Stimulated activated CD8-positive, alpha-beta memory T cell treated with anti-CD3 and anti-CD28 coated beads, Interleukin-2, amount 100 ng/mL, for 48 hours (primary cell): ENCODE data around the gene MN1.

Experiments used
- DNase-seq, 2 donors: peaks; one replicate each; pipeline ENCODE4 v3.0.0-alpha.2; 2020; ENCODE audit warnings: low read depth in 2 of 2

The MN1 gene

DNA sequence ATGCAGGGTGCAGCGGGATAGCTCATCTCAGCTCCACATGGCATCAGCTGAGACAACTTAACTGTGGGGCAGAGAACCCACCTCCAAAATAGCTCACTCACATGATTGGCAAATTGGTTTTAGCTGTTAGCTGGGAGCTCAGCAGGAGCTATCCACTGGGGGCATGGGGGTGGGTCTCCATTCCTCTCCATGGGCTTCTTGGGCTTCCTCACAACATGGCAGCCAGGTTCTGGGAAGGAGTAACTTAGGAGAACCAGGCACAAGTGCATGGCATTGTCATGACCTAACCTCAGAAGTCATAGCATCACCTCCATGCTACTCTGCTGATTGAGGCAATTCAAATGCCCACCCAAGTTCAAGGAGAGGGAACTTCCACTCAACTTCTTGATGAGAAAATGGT, 85.5 kb downstream of the MN1 start:
- DNase-seq = no peak

- DNase-seq = no peak
Observed at GRCh38 chr22:27715106-27715505, 86.5 kb downstream of the MN1 start.

DNA sequence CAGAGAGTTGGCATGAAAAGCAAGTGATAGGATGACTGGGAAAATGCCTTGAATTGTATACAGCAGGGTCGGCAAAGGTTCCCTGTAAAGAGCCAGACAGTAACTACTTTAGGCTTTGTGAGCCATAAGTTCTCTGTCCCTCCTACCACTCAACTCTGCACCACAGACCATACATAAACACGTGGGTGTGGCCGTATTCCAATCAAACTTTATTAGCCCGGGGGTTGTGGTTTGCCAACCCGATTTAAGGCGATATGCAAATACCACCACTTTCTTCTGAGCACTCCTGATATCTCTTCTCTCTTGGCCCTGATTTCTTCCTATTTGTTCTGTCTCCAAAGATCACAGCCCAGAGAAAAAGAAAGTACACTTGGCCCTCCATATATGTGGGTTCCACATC, 87.5 kb downstream of the MN1 start:
- DNase-seq = no peak

DNA sequence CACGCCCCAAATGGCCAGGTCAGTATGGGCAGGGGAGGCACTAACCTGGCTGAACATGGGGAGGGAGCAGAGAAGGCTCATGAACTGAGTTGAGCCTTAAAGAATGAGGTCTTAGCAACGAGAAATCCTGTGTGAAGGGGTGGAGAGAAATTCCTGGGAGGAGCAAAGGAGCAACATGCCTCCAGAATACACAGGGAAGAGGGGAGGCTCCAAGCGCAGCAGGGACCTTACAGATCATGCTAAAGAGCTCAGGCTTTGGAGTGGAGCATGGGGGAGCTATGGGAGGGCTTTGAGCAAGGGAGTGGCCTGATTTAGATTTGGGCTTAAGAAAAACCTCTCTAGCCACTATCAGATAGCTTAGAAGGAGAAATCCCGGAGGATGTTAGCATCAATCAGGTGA, 88.1 kb downstream of the MN1 start:
- no peak for DNase-seq

DNA sequence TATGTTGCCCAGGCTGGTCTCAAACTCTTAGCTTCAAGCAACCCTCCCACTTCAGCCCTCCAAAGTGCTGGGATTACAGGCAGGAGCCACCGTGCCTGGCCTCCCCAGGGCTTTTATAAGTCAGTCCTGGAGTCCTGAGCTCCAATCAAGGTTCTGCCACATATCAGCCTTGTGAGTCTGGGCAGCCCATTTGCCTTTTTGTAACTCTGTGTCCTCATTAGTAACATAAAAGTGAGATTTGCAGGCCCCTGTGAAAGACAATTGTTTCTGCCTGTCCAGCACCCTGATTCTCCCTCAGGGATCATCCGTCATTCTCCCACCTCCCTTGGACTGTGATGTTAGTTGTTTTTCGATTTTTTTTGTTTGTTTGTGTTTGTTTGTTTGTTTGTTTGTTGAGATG, 89.8 kb downstream of the MN1 start:
- DNase-seq = no peak

GRCh38 chr22:27711012-27711411, 90.5 kb downstream of the MN1 start:
- DNase-seq = no peak

DNA sequence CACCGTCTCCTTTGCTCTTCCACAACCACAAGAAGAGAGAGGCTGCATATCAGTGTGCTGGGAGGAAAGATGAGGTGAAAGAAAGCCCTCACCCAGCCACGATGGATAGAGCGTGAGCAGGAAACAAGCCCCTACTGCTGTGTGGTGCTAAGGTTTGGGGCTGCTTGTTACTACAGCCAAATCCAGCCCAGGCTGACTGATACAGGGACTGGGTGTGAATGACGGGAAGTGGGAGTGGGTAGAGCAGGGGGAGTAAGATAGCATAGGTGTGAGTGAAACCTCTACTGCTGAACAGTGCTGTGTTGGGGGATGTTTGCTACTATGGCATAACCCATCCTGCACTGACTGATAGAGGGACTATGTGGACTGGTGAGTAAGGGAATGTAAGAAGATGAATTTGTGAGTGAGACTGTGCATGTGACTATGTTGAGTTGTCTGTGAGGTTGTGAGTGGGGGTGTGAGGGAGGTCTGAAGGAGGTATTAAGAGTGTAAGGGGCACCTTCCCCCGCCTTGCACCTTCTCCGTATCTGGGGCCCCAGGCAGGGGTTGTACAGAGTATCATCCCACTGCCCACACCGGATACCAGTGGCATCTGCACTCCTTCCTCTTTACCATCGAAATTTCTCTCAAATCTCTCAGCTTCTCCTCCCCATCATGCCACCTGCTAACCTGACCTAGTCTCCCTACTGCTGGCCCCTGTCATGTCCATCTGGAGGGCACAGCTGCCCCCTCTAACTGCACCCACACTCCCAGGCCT, 91.5 kb downstream of the MN1 start:
- no peak for DNase-seq

DNA sequence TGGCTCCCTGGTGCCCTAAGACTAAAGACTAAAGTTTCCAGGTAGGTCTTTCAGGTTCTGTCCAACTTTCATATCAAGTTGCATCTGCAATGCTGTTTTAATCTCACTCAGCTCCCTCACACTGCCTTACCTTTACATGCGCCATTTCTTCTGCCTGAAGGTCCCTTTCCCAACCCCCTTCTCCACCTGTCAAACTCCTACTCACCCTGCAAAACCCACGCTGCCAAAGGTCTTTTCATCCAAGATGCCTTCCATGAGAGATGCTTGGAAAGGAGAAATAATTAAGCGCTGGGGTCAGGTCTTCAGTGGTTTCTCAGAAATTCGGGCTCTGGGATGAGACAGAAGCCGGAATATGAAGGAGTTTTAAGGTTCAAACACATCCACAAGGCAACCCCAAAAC, 95.1 kb downstream of the MN1 start:
- DNase-seq = no peak

DNA sequence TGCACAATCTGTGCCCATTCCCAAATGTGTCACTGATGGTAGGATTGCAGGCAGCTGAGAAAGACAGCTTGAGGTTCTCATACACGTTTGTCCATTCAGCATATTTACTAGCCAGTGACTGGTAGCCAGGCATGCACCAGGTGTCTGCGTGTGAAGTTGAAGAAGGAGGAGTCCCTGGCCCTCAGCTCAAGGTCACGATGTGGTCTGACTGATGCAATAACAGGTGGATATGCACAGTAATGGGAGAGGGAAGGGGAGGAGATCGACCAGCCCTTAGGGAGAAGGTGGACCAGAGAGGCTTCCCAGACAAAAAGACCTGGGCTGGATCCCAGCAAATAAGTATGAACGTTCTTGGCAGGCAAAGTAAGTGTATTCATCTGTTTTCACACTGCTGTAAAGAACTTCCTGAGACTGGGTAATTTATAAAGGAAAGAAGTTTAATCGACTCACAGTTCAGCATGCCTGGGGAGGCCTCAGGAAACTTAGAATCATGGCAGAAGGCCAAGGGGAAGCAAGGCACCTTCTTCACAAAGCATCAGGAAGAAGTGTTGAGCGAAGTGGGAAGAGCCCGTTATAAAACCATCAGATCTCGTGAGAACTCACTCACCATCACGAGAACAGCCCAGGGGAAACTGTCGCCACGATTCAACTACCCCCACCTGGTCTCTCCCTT, 96.0 kb downstream of the MN1 start:
- no peak for DNase-seq

GRCh38 chr22:27704581-27704980, 97.0 kb downstream of the MN1 start:
- no peak for DNase-seq

GRCh38 chr22:27699383-27700019, 102.1 kb downstream of the MN1 start:
- DNase-seq = no peak

DNA sequence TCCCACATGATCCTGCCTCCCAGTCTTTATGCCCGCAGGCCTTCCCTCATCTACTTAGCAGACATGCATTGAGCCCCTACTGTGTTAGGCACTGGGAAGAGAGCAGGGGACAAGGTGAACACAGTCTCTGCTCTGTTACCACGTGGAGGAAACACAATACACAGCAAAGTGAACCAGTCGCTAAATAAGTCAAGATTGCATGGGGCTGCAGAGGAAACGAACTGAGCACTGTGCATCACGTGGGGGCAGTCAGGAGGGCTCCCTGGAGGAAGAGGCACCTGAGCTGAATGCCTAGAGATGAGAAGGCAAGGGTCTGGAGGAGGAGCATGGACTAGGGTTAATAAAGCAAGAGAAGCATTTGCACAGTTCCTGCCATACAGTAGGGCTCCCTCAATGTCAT, 102.7 kb downstream of the MN1 start:
- DNase-seq = no peak
